Left cardiac atrium (tissue), 4 donors: ENCODE data around the gene SCN1A. TPM values are rescaled to one million over a fixed set of nuclear protein-coding genes. Genes with fewer than 3 reads are reported as not detected.

Experiments
- ATAC-seq, 2 donors: fragments of 200-7000 bp; cut with Tn5 transposase; one replicate each; pipeline ENCODE4 v1.9.1; 2020; ENCODE audit warnings: mild to moderate bottlenecking in 2 of 2, moderate library complexity in 2 of 2
- DNase-seq: peaks from one replicate; pipeline ENCODE4 v3.0.0-alpha.2; 2020
- intact Hi-C, 2 donors: fragments of 100-400 bp; cut with DNase I; formaldehyde crosslinking; loops; one replicate each; pipeline versions ENCODE4 v1.14.1 to v1.15.1; 2022 to 2023
- total RNA-seq, 2 donors: library from RNA; stranded (reverse); fragmentation: NEBNext Ultra II Directional; extraction: Animal tissue kit (Norgen Biotek cat#: 25700); gene quantifications; one replicate each; pipeline ENCODE4 v1.2.1, GENCODE V29; 2021
- donor health status: DM: no; HTN: yes; CAD: no.
- donor health status: DM: no; HTN: yes; CAD: no; lungs with severe emphysema.
- donor health status: DM: yes; HTN: yes; CAD: no.
- donor health status: Dilated cardiomyopathy.

SCN1A gene
- total RNA-seq, 2 donors from 2014 or later: 0.24 to 0.32 TPM

GRCh38 chr2:165950438-165950837 is 177.4 kb downstream of the SCN1A start:
- DNase-seq: no peak
- ATAC-seq: no peak
- intact Hi-C loops: loop anchor here in 1 of 2 donors (10.0 kb wide), 1 partner anchor 174 kb away; the partner anchor contains the start of gene SCN1A

GRCh38 chr2:165941827-165942226 is 186.0 kb downstream of the SCN1A start:
- intact Hi-C loops: no loop called here
- ATAC-seq: no peak
- DNase-seq: no peak

- intact Hi-C loops: no loop called here
- ATAC-seq (no peak), DNase-seq (no peak)
Observed at GRCh38 chr2:165938237-165938636, 189.6 kb downstream of the SCN1A start.

Other genes with a start within 250 kb of the SCN1A start
- 10 to 100 TPM; 13.7 to 14.8 TPM for gene TTC21B, start 174.2 kb downstream of the SCN1A start, total RNA-seq
- gene SCN9A, start 247.9 kb upstream of the SCN1A start, total RNA-seq: 1 to 10 TPM; 1.8 to 6.4 TPM